Activated CD8-positive, alpha-beta memory T cell treated with anti-CD3 and anti-CD28 coated beads for 48 hours (primary cell): ENCODE results near the gene DPH1.

ENCODE experiments used
- DNase-seq, 3 experiments: peaks; one replicate each; pipeline ENCODE4 v3.0.0-alpha.2; 2020; ENCODE audit warnings: low read depth in 2 of 3, low spot score in 2 of 3

DPH1 gene

GRCh38 chr17:2049333-2050299, 19.7 kb downstream of the DPH1 start:
- DNase-seq, result peak in 2 of 3 experiments; percentile 80 to 81

- peak in 1 of 3 experiments; percentile 67 for DNase-seq
Observed at GRCh38 chr17:2050300-2051060, 20.5 kb downstream of the DPH1 start.

- no peak for DNase-seq
Observed at GRCh38 chr17:2051061-2051932, 21.3 kb downstream of the DPH1 start.

- DNase-seq, result no peak
Observed at GRCh38 chr17:2051933-2052559, 22.1 kb downstream of the DPH1 start.

- DNase-seq, result peak; percentile 61 to 76 (median 67)
Observed at GRCh38 chr17:2053380-2054261, 23.7 kb downstream of the DPH1 start.

- no peak for DNase-seq
Observed at GRCh38 chr17:2054262-2054511, 24.2 kb downstream of the DPH1 start.

GRCh38 chr17:2054512-2055291, 24.7 kb downstream of the DPH1 start, which contains the start of gene HIC1:
HIC1 (plus strand) TSS chr17:2055103; CDS start chr17:2056691, 1,588 bp downstream.
- DNase-seq, result peak; percentile 62 to 68 (median 63)

- no peak for DNase-seq
Observed at GRCh38 chr17:2055292-2056205, 25.6 kb downstream of the DPH1 start.

- DNase-seq, result no peak
Observed at GRCh38 chr17:2056206-2057174, 26.5 kb downstream of the DPH1 start.

- no peak for DNase-seq
Observed at GRCh38 chr17:2057175-2057759, 27.3 kb downstream of the DPH1 start.

- no peak for DNase-seq
Observed at GRCh38 chr17:2057760-2058585, 28.0 kb downstream of the DPH1 start.

- DNase-seq, result peak in 1 of 3 experiments; percentile 71
Observed at GRCh38 chr17:2058586-2059546, 28.9 kb downstream of the DPH1 start.

- no peak for DNase-seq
Observed at GRCh38 chr17:2059547-2060384, 29.8 kb downstream of the DPH1 start.

GRCh38 chr17:2060385-2060658, 30.4 kb downstream of the DPH1 start:
- no peak for DNase-seq
